K562 (cell line): ENCODE measurements around the gene ATPAF2. TPM values are rescaled to one million over a fixed set of nuclear protein-coding genes. Genes with fewer than 3 reads are reported as not detected.
A peak's percentile ranks its signal among the peaks of the same experiment; 100 is the strongest.

Source experiments
- ATAC-seq: fragments of 200-7000 bp; cut with Tn5 transposase; 3 replicates; pipeline ENCODE4 v1.9.1; 2020; ENCODE audit warnings: moderate library complexity
- BruUV-seq: library from RNA; stranded (reverse); fragments of 400-500 nt; replicated peaks from 2 replicates; lab custom pipeline; 2021; lab: Mats Ljungman, UMichigan
- CTCF ChIA-PET: fragments of 300-600 bp; formaldehyde crosslinking; extraction: SDS; loops from one replicate; lab custom pipeline; 2021; ENCODE audit warnings: low intra/inter-chr PET ratio; lab: Yijun Ruan, JAX
- POLR2A ChIA-PET: fragments of 300-600, 350-650 bp; sonication (Branson Sonifier 250); formaldehyde crosslinking; extraction: SDS; loops from one replicate; lab custom pipeline; 2021; ENCODE audit warnings: antibody characterized with exemption, inconsistent platforms; lab: Yijun Ruan, JAX
- DNase-seq, 4 experiments: peaks; one replicate each; pipeline versions ENCODE4 v3.0.0 to v3.0.0-alpha.2; 2011 to 2018; ENCODE audit warnings: low spot score in 3 of 4, mixed read lengths in 3 of 4; ENCODE audit errors: extremely low read depth in 1 of 4
- FAIRE-seq: peaks from 2 replicates; lab custom pipeline; 2011; peaks lifted over from hg19 to GRCh38; lab: Jason Lieb, UNC
- H2AFZ ChIP-seq: 2 replicates; pipeline ENCODE4 v1.6.0; 2011; ENCODE audit warnings: low read depth, low read length, control low read depth, inconsistent platforms
- H3K27ac ChIP-seq: fragments of 200-600 bp; 3 replicates; pipeline ENCODE4 v1.8.0; 2011; ENCODE audit warnings: low read depth, mild to moderate bottlenecking, control low read depth, inconsistent platforms, low read length, moderate library complexity, mixed read lengths; ENCODE audit errors: extremely low read depth
- H3K27me3 ChIP-seq, 2 experiments: fragments of 300-600 bp in 1 of 2; 2 replicates in 1 of 2; 3 replicates in 1 of 2; pipeline versions ENCODE4 v1.6.0 to v1.8.0; 2011; ENCODE audit warnings: inconsistent platforms in 2 of 2, low read length in 2 of 2, mild to moderate bottlenecking in 1 of 2, mixed read lengths in 1 of 2, moderate library complexity in 1 of 2; ENCODE audit not compliant: control insufficient read depth in 2 of 2, insufficient read depth in 2 of 2
- H3K36me3 ChIP-seq: fragments of 300-600 bp; 3 replicates; pipeline ENCODE4 v1.8.0; 2011; ENCODE audit warnings: mild to moderate bottlenecking, low read length, inconsistent platforms; ENCODE audit not compliant: control insufficient read depth, insufficient read depth
- H3K4me1 ChIP-seq, 2 experiments: fragments of 200-600 bp in 1 of 2; replicated peaks in 1 of 2; 2 replicates in 1 of 2; 3 replicates in 1 of 2; pipeline versions ENCODE4 v1.5.1 to v1.8.0; 2011; ENCODE audit warnings: inconsistent platforms in 2 of 2, low read length in 2 of 2, mild to moderate bottlenecking in 1 of 2, mixed read lengths in 1 of 2, moderate library complexity in 1 of 2; ENCODE audit not compliant: control insufficient read depth in 2 of 2, insufficient read depth in 2 of 2
- H3K4me2 ChIP-seq: 2 replicates; pipeline ENCODE4 v1.6.1; 2011; ENCODE audit warnings: low read length, control low read depth, inconsistent platforms, mixed read lengths; ENCODE audit not compliant: insufficient read depth
- H3K4me3 ChIP-seq: fragments of 200-600 bp; sonication (generic), shearing (Covaris generic); 2 replicates; pipeline ENCODE4 v1.5.1; 2016; ENCODE audit warnings: control low read depth, inconsistent platforms
- H3K79me2 ChIP-seq: fragments of 200-600 bp; 3 replicates; pipeline ENCODE4 v1.8.0; 2011; ENCODE audit warnings: low read length, inconsistent platforms; ENCODE audit not compliant: control insufficient read depth, insufficient read depth
- H3K9ac ChIP-seq, 2 experiments: 2 replicates each; pipeline versions ENCODE4 v1.6.0 to v1.6.1; 2011; ENCODE audit warnings: low read depth in 2 of 2, low read length in 2 of 2, control low read depth in 1 of 2, inconsistent platforms in 1 of 2, mild to moderate bottlenecking in 1 of 2, mixed read lengths in 1 of 2; ENCODE audit not compliant: insufficient read depth in 1 of 2
- H3K9me1 ChIP-seq: one replicate; pipeline ENCODE4 v1.6.0; 2011; ENCODE audit warnings: inconsistent platforms, mild to moderate bottlenecking, low read length, moderate library complexity; ENCODE audit not compliant: control insufficient read depth, insufficient read depth
- H3K9me3 ChIP-seq: replicated peaks from 2 replicates; pipeline ENCODE4 v1.5.1; 2011; ENCODE audit warnings: low read depth, low read length, inconsistent platforms; ENCODE audit not compliant: control insufficient read depth, insufficient read depth
- H4K20me1 ChIP-seq: replicated peaks from 2 replicates; pipeline ENCODE4 v1.6.1; 2011; ENCODE audit warnings: low read length, inconsistent platforms, mixed read lengths; ENCODE audit not compliant: control insufficient read depth, insufficient read depth
- ESRRB ChIP-seq: fragments of 250-450 bp; sonication (Bioruptor Pico); IDR thresholded peaks from 2 replicates; pipeline ENCODE4 v1.5.0; 2020; ENCODE audit warnings: mild to moderate bottlenecking, moderate library complexity, borderline replicate concordance
- JUND ChIP-seq, 2 experiments: IDR thresholded peaks; 2 replicates in 1 of 2; 3 replicates in 1 of 2; pipeline ENCODE4 v1.6.1; 2011; ENCODE audit warnings: borderline replicate concordance in 2 of 2, low read depth in 2 of 2, low read length in 2 of 2, improper control_type of control experiment in 1 of 2, missing biosample characterization in 1 of 2, missing genetic modification characterization in 1 of 2, missing genetic modification reagents in 1 of 2
- POLR2A ChIP-seq: fragments of 450-650 bp; conservative IDR thresholded peaks from 2 replicates; pipeline ENCODE4 v1.6.1; 2016
- POLR2G ChIP-seq: fragments of 200-400 bp; formaldehyde crosslinking; IDR thresholded peaks from 2 replicates; pipeline ENCODE4 v1.6.1; 2017; ENCODE audit warnings: low read depth, mild to moderate bottlenecking, antibody characterized with exemption, low read length, moderate library complexity
- PPARD ChIP-seq: fragments of 250-450 bp; sonication (Bioruptor Pico); IDR thresholded peaks from 2 replicates; pipeline ENCODE4 v1.8.0; 2022; ENCODE audit warnings: inconsistent platforms, mild to moderate bottlenecking, moderate library complexity
- ZFPM2 ChIP-seq: fragments of 250-450 bp; sonication (Bioruptor Pico); IDR thresholded peaks from 2 replicates; pipeline ENCODE4 v1.5.1; 2022; ENCODE audit warnings: mild to moderate bottlenecking
- ZNF77 ChIP-seq: fragments of 250-450 bp; sonication (Bioruptor Pico); IDR thresholded peaks from 2 replicates; pipeline ENCODE4 v1.5.0; 2020
- WGBS: fragments of 100-300 bp; shearing (Covaris generic); methylation state at CpG from one replicate; pipeline ENCODE4 v1.1.6; 2016; ENCODE audit warnings: low coverage, mixed read lengths; ENCODE audit not compliant: insufficient coverage; ENCODE audit errors: missing lambda C conversion rate; 5-methylcytosine and 5-hydroxymethylcytosine counted together
- in situ Hi-C: fragments of 300-500 bp; cut with MboI; formaldehyde crosslinking; loops from 4 replicates; pipeline ENCODE4 v1.15.0; 2018; ENCODE audit warnings: inconsistent platforms, mixed read lengths
- intact Hi-C: fragments of 100-400 bp; cut with micrococcal nuclease; formaldehyde crosslinking; loops from 2 replicates; pipeline ENCODE4 v1.14.2; 2022
- polyA plus RNA-seq, 8 experiments: library from polyadenylated mRNA; depleted of rRNA in 4 of 8; stranded (reverse) in 5 of 8; unstranded in 3 of 8; fragments of >200 nt; fragmentation: Nextera tagmentation in 2 of 8; fragmentation: Illumina TruSeq in 1 of 8; extraction: Ambion mirVana in 2 of 8; extraction: Trizol in 1 of 8; gene quantifications; 2 replicates each; pipeline versions ENCODE4 v1.2.1 to v1.2.3, GENCODE V29; 2011 to 2014; ENCODE audit warnings: inconsistent platforms in 1 of 8, missing spikeins in 1 of 8
- total RNA-seq, 7 experiments: library from RNA; depleted of rRNA in 6 of 7; stranded (reverse); fragments of >200 nt in 6 of 7; fragmentation: Illumina TruSeq in 2 of 7; extraction: Trizol in 2 of 7; gene quantifications; 2 replicates each; pipeline versions ENCODE4 v1.2.1 to v1.2.3, GENCODE V29; 2011 to 2021; ENCODE audit warnings: low replicate concordance in 1 of 7
- TF ChIP-seq, protein P1 (sequence below), 3 experiments: IDR thresholded peaks in 2 of 3; conservative IDR thresholded peaks in 1 of 3; 2 replicates each; pipeline ENCODE4 v1.5.1; 2011 to 2012; ENCODE audit warnings: low read length in 3 of 3, mild to moderate bottlenecking in 3 of 3, control low read depth in 2 of 3, improper control_type of control experiment in 1 of 3, inconsistent platforms in 1 of 3, low read depth in 1 of 3, mixed read lengths in 1 of 3, moderate library complexity in 1 of 3; ENCODE audit not compliant: insufficient read depth in 2 of 3

Gene ATPAF2
- total and polyA plus RNA-seq, 9 of the 15 experiments (the other 6 are each of a cell fraction or from before 2014, with no cell fraction given) = 2.1 to 19.2 (median 11.3) TPM

DNA sequence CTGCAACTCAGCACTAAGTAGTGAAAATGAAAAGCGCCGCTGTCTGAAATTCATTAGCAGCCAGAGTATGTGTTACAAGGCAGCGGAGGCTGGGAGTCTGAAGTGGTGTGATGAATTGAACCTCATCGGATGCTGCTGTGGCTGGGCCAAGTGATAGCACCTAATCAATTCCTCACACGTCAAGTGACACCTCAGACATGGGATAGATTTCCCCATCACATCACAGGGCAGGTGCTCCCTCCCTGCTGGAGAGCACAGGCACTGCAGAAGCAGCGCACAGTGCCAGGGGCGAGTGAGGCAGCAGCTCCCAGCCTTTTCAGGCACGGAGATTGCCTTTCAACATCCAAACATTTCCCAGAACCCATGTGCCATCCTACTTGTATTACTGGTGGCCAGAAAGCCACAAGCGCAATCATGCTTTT, 34.1 kb downstream of the ATPAF2 start:
- FAIRE-seq (no peak), ATAC-seq (peak; percentile 54; the same call in 1 of the 3 replicates), DNase-seq (peak in 1 of 4 experiments; percentile 15)
- Histone ChIP-seq H3K4me3 (no peak overlapping the region), H2AFZ (no peak overlapping the region), H3K36me3 (no peaks in the 10 kb centered on the region; the same call in 2 of the 3 replicates), H3K9me1 (no peaks in the 10 kb centered on the region), H3K79me2 (no peaks in the 10 kb centered on the region), H3K9me3 (no peaks in the 10 kb centered on the region), H3K4me2 (no peak overlapping the region), H3K27ac (no peak overlapping the region), H3K9ac (no peak overlapping the region; a peak in 1 of 4 replicates), H4K20me1 (no peaks in the 10 kb centered on the region), H3K27me3 (no peaks in the 10 kb centered on the region), H3K4me1 (peaks cover 0 to 8% of the 10 kb centered on the region in 2 experiments; a peak in 3 of 5 replicates)
- POLR2A ChIA-PET = no interaction called here
- TF ChIP-seq, protein P1, sequence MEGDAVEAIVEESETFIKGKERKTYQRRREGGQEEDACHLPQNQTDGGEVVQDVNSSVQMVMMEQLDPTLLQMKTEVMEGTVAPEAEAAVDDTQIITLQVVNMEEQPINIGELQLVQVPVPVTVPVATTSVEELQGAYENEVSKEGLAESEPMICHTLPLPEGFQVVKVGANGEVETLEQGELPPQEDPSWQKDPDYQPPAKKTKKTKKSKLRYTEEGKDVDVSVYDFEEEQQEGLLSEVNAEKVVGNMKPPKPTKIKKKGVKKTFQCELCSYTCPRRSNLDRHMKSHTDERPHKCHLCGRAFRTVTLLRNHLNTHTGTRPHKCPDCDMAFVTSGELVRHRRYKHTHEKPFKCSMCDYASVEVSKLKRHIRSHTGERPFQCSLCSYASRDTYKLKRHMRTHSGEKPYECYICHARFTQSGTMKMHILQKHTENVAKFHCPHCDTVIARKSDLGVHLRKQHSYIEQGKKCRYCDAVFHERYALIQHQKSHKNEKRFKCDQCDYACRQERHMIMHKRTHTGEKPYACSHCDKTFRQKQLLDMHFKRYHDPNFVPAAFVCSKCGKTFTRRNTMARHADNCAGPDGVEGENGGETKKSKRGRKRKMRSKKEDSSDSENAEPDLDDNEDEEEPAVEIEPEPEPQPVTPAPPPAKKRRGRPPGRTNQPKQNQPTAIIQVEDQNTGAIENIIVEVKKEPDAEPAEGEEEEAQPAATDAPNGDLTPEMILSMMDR (IDR thresholded peaks at IDR 0.05 in 2 of 3, conservative IDR thresholded peaks at IDR 0.05 in 1 of 3; ENCODE audit: insufficient read depth in 2 of 3, low read depth in 1 of 3, low read length in 3 of 3) = peak in 1 of 3 experiments; percentile 34; a peak in 1 of 6 replicates
- TF ChIP-seq POLR2G = no peak
- CTCF ChIA-PET = no interaction called here
- in situ Hi-C loops = no loop called here
- 56% methylated on average over 9 of the region's 9 CpGs for WGBS
- BruUV-seq = no TSS peak
- intact Hi-C loops = no loop called here

DNA sequence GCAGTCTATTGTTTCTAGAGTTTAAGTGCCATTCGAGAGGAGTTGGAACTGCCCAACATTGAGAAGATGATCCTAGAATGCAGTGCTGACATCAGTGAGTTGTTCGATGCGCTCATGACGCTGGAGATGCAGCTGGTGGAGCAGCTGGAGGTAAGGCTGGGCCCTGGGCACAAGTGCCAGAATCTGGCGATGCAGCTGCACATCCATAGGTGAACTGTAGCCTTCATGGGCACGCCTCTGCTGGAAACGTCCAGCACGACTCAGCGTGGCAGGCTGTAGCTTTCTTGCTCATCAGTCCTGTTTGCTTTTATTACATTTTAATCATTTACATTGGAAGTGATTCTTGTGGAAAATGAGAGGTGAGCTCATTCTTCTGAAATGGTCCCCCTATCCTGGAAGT, 34.6 kb downstream of the ATPAF2 start:
- H3K9me3 ChIP-seq = no peaks in the 10 kb centered on the region
- no peaks in the 10 kb centered on the region for H3K27me3 ChIP-seq
- 32% methylated on average over 9 of the region's 9 CpGs for WGBS
- H3K4me1 ChIP-seq = peaks cover 0 to 10% of the 10 kb centered on the region in 2 experiments; a peak in 3 of 5 replicates
- POLR2A ChIA-PET = no interaction called here
- no peak for FAIRE-seq
- no peak overlapping the region for H3K27ac ChIP-seq
- no peaks in the 10 kb centered on the region; the same call in 2 of the 3 replicates for H3K36me3 ChIP-seq
- ATAC-seq = no peak
- no peak for TF ChIP-seq POLR2A
- TF ChIP-seq ZFPM2 (CRISPR knock-in tag) = no peak
- TF ChIP-seq JUND (IDR thresholded peaks at IDR 0.05; ENCODE audit: borderline replicate concordance, low read depth, low read length) = no peak
- no peak for TF ChIP-seq JUND (tag; IDR thresholded peaks at IDR 0.05; ENCODE audit: borderline replicate concordance, low read depth, low read length)
- no peak for TF ChIP-seq ZNF77 (CRISPR knock-in tag)
- no peak for TF ChIP-seq ESRRB (CRISPR knock-in tag)
- no peak for TF ChIP-seq PPARD
- BruUV-seq = no TSS peak
- in situ Hi-C loops (no loop called here), intact Hi-C loops (no loop called here)
- H3K4me3 ChIP-seq = no peak overlapping the region
- CTCF ChIA-PET = no interaction called here
- H3K9ac ChIP-seq = no peak overlapping the region
- H3K9me1 ChIP-seq = no peaks in the 10 kb centered on the region
- no peaks in the 10 kb centered on the region for H4K20me1 ChIP-seq
- H3K79me2 ChIP-seq = no peaks in the 10 kb centered on the region
- H3K4me2 ChIP-seq = no peak overlapping the region
- H2AFZ ChIP-seq = no peak overlapping the region
- no peak for DNase-seq
